Measurements from ENCODE around the gene ALOX12.

- TF ChIP-seq EZH2phosphoT487 (IDR thresholded peaks at IDR 0.05; ENCODE audit: borderline replicate concordance) (no peak), POLR2A (IDR thresholded peaks at IDR 0.05; ENCODE audit: borderline replicate concordance, extremely low read depth, insufficient read depth, insufficient read length) (no peak), CTCF (IDR thresholded peaks at IDR 0.05 in 2 of 3, conservative IDR thresholded peaks at IDR 0.05 in 1 of 3; ENCODE audit: borderline replicate concordance in 1 of 3, insufficient read depth in 1 of 3, low read depth in 2 of 3, low read length in 2 of 3) (no peak), POLR2AphosphoS5 (IDR thresholded peaks at IDR 0.05; ENCODE audit: low read depth, low read length) (no peak), SIN3A (IDR thresholded peaks at IDR 0.05; ENCODE audit: low read depth) (no peak), YY1 (IDR thresholded peaks at IDR 0.05; ENCODE audit: extremely low read depth, insufficient replicate concordance, low read depth, low read length) (no peak), RAD21 (IDR thresholded peaks at IDR 0.05; ENCODE audit: low read depth) (no peak), MAX (IDR thresholded peaks at IDR 0.05) (no peak)
These were observed 42.2 kb upstream of the ALOX12 start for GRCh38 chr17:6953689-6954088.

All from HCT116 (cell line).